Esophagus (tissue), 2 donors: Measurements from ENCODE around the gene CD248. TPM values are rescaled to one million over a fixed set of nuclear protein-coding genes. Genes with fewer than 3 reads are reported as not detected.

Experiments
- H3K27ac ChIP-seq, 2 donors: one replicate each; pipeline ENCODE4 v1.5.1; 2013; ENCODE audit warnings: low read depth in 2 of 2, mild to moderate bottlenecking in 2 of 2, inconsistent platforms in 1 of 2, low read length in 1 of 2, moderate library complexity in 1 of 2
- H3K27me3 ChIP-seq, 2 donors: one replicate each; pipeline ENCODE4 v1.6.1; 2013; ENCODE audit warnings: low read length in 2 of 2, control low read depth in 1 of 2, mild to moderate bottlenecking in 1 of 2; ENCODE audit not compliant: insufficient read depth in 2 of 2, control insufficient read depth in 1 of 2
- H3K36me3 ChIP-seq, 2 donors: one replicate each; pipeline ENCODE4 v1.6.1; 2013; ENCODE audit warnings: low read length in 1 of 2; ENCODE audit not compliant: control insufficient read depth in 2 of 2, insufficient read depth in 2 of 2
- H3K4me1 ChIP-seq, 2 donors: one replicate each; pipeline ENCODE4 v1.6.1; 2013; ENCODE audit warnings: low read length in 1 of 2; ENCODE audit not compliant: control insufficient read depth in 2 of 2, insufficient read depth in 2 of 2
- H3K4me3 ChIP-seq, 2 donors: one replicate each; pipeline ENCODE4 v1.5.1; 2013; ENCODE audit warnings: low read length in 2 of 2, mild to moderate bottlenecking in 2 of 2, low read depth in 1 of 2, moderate library complexity in 1 of 2
- H3K9me3 ChIP-seq, 2 donors: one replicate each; pipeline ENCODE4 v1.6.1; 2013; ENCODE audit warnings: mild to moderate bottlenecking in 2 of 2, low read depth in 1 of 2, low read length in 1 of 2, moderate library complexity in 1 of 2; ENCODE audit not compliant: control insufficient read depth in 2 of 2, insufficient read depth in 1 of 2
- WGBS, 2 donors: extraction: QIAGEN DNeasy Blood & Tissue Kit; methylation state at CpG; one replicate each; pipeline ENCODE4 v1.1.7; 2013; 5-methylcytosine and 5-hydroxymethylcytosine counted together
- polyA plus RNA-seq, 2 donors: library from polyadenylated mRNA; stranded (reverse); fragments of 200-250 nt; gene quantifications; one replicate each; pipeline ENCODE4 v1.2.3, GENCODE V29; 2013
- donor health status: healthy with polysubstance abuse.
- donor health status: Bipolar disorder and iron deficiency.

Gene CD248
- polyA plus RNA-seq, 2 donors = 1.4 to 3.3 TPM

DNA sequence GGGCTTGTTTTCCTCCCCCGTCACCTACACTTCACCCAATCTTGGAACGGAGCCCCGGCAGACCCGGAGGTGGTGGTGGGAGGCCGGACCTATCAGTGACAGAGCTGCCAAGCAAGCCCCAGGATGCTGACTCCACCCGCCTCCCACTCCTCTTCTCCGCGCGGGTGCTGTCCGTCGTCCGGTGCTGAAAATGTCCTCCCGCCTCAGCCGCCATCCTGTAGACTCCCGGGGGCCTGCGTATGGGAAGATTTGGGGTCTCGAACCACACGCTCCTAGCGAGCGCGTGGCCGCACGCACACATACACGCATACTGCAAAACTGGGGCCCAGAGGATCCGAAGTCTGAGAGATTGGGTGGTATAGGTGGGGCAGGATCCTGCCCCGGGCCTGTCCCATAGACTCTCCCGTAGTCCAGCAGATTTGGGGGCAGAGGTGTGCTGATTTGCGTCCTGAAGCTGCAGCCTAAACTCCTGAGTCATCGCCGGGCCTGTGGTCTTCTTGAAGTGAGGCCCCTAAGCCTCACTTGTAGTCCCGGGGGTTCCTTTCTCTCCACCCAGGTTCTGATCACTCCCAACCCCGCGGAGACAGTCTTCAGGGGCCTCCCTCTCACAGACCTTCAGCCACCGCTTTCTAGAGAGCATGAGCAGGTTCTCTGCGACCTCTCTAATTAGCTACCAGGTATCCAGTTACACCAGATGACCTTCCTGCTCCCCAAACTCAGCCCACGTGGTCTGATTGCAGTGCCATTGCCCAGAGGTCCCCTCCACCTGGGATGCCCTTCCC lies 27.1 kb downstream of the CD248 start:
- 11% methylated on average over 36 of the region's 36 CpGs for WGBS, 2 donors
- Histone ChIP-seq H3K36me3 (peaks cover 0 to 7% of the 10 kb centered on the region in 2 donors), H3K27ac (peak overlapping the region; percentile 89 to 93), H3K4me1 (peaks cover 11 to 32% of the 10 kb centered on the region in 2 donors), H3K4me3 (peak overlapping the region; percentile 50 to 52), H3K9me3 (no peaks in the 10 kb centered on the region), H3K27me3 (peaks cover 0 to 9% of the 10 kb centered on the region in 2 donors)

DNA sequence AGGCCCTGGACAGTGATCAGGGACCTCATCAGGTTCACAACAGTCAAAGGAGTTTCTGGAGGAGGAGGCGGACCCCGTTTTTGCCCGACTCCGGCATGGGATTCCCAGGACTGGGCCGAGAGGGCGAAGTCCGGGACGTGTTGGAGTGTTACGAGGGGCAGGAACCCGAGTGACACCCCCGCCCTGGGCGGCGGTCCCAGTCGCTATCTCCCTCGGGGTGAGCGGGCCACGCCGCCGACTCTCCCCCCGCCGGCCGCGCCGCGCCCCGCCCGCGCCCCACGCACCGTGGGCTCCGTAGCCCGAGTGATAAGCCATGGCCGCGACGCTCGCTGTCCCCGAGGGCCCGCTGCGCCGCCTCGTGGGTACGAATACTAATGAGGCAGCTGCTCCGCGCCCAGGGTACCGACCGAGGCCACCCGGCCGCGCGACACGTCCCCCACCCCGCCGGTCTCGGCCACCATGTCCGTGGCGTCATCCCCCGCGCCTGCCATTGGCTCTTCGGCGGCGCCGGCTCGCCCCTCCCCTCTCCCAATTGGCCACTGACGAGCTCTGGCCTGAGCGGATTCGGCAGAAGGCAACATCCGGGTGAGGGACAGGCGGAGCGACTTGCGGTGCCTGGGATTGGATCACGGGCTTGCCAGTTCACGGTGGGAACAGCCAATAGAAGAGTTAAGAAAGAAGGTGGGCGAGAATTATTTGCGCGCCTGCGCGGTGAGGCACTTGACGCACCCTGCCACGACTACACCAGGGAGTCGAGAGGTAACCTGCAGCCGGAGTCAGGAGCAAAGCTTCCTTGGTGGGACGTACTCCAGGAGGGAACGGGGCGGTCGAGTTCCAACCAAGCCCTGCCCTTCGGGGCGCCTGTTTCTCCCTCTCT lies 27.9 kb downstream of the CD248 start, which contains the start of gene YIF1A:
Gene YIF1A (minus strand): TSS at position 473 of the 877 bp plus-strand sequence. CDS start 158 bp downstream, at position 315.
- 0 to 1% methylated on average over 64 to 87 of the region's 87 CpGs for WGBS, 2 donors
- H3K4me3 ChIP-seq = peak within 1 kb of the TSS; percentile 73 to 90

DNA sequence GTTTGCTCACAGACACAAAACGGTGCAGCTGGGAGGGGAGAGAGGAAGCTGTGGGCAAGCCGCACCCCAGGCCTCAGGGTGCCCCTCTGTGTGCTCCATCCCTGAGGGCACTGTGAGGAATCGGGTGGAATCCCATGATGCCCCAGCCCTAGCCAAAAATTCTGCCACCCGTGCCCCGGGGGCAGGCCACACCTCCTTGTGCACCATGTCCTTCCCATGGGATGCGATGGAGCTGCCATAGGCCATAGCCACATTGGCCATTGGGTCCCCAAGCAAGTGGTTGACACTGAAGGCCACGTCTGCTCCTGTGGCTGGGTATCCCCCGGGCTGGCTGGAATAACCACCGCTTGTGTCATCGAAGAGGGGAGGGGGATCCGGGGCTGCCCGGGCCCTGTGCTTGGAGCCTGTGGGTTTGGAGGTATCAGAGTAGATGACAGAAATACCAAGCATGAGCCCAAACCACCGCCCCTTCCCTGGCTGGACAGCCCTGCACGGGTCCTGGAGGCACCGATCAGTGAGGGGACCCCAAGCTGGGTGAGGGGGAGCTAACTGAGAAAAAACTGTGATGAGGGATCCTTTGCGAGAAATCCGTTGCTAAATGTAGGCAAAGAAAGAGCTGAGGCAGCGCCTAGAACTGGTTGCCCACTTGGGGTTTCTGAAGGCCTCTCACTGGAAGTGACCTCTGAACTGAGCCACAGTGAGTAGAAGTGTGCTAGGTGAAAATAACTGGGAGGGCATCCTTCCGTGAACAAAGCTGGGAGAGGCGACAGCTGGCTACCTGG lies 28.8 kb downstream of the CD248 start:
- peaks cover 11 to 32% of the 10 kb centered on the region in 2 donors for H3K4me1 ChIP-seq
- H3K36me3 ChIP-seq = peaks cover 0 to 14% of the 10 kb centered on the region in 2 donors
- 34 to 36% methylated on average over 19 to 20 of the region's 20 CpGs for WGBS, 2 donors
- H3K27ac ChIP-seq = peak overlapping the region; percentile 91 to 96
- H3K4me3 ChIP-seq = peak overlapping the region; percentile 73 to 90
- H3K9me3 ChIP-seq = no peaks in the 10 kb centered on the region
- H3K27me3 ChIP-seq = peaks cover 0 to 9% of the 10 kb centered on the region in 2 donors

More for the DNA sequence above, 27.9 kb downstream of the CD248 start, which contains the start of gene YIF1A:
- Histone ChIP-seq H3K27ac (peak within 1 kb of the TSS; percentile 93 to 96), H3K9me3 (no peaks in the 10 kb centered on the region), H3K36me3 (peaks cover 0 to 14% of the 10 kb centered on the region in 2 donors), H3K27me3 (peaks cover 0 to 9% of the 10 kb centered on the region in 2 donors), H3K4me1 (peaks cover 11 to 32% of the 10 kb centered on the region in 2 donors)

DNA sequence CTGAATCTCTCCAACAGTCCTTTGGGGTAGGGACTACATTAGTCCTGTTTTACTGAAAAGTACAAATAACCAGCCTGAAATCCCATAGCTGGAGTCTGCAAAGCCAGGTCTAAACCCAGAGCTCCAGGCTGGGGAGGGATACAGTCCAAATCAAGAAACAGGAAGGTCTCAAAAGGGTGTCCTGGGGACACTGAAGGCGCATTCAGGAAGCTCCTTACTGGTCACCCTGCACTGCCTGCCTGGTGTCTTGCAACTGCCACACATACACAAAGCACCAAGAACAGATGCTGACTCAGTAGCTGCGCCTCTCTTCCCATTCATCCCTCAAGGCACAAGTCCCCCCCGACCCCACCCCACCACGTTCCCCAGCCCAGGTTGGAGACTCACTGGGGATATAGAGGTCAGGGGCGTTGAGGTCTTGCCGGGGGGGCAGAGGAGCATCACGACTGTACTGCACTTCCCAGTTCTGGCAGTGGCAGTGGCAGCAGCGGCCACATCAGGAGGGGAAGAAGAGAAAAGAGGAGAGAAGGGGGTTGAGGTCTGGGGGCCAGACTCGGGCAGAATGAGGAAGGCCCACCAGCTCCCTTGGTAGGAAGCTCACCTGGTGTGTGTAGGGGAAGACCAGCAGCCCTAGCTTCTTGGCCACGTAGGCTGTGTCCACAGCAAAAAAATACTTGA lies 29.5 kb downstream of the CD248 start:
- 74% methylated on average over 10 of the region's 10 CpGs for WGBS, 2 donors
- Histone ChIP-seq H3K27ac (no peak overlapping the region), H3K27me3 (peaks cover 0 to 6% of the 10 kb centered on the region in 2 donors), H3K9me3 (no peaks in the 10 kb centered on the region), H3K36me3 (peaks cover 0 to 14% of the 10 kb centered on the region in 2 donors), H3K4me3 (no peak overlapping the region), H3K4me1 (peaks cover 11 to 29% of the 10 kb centered on the region in 2 donors)

DNA sequence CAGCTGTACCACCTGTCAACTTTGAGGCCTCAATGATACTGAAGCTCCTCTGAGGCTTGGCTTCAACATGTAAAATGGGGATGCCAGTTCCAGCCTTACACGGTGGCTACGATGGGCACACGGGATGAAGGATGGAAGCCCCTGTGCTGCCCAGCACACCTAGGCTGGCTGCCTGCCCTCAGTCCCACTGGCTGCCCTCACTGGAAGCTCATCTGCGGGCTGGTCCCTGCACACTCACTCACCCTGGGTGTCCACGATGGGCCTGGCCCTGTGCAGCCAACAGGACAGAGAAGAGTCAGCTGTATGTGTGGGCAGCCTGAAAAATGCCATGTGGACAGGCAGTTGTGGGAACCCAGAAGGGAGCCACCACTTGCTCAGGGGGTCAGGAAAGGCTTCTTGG lies 30.1 kb downstream of the CD248 start:
- H3K36me3 ChIP-seq = peaks cover 0 to 14% of the 10 kb centered on the region in 2 donors
- no peaks in the 10 kb centered on the region for H3K9me3 ChIP-seq
- no peaks in the 10 kb centered on the region for H3K27me3 ChIP-seq
- peaks cover 11 to 26% of the 10 kb centered on the region in 2 donors for H3K4me1 ChIP-seq
- H3K27ac ChIP-seq = no peak overlapping the region
- no peak overlapping the region for H3K4me3 ChIP-seq
- WGBS, 2 donors = 76 to 79% methylated on average over 5 of the region's 5 CpGs

DNA sequence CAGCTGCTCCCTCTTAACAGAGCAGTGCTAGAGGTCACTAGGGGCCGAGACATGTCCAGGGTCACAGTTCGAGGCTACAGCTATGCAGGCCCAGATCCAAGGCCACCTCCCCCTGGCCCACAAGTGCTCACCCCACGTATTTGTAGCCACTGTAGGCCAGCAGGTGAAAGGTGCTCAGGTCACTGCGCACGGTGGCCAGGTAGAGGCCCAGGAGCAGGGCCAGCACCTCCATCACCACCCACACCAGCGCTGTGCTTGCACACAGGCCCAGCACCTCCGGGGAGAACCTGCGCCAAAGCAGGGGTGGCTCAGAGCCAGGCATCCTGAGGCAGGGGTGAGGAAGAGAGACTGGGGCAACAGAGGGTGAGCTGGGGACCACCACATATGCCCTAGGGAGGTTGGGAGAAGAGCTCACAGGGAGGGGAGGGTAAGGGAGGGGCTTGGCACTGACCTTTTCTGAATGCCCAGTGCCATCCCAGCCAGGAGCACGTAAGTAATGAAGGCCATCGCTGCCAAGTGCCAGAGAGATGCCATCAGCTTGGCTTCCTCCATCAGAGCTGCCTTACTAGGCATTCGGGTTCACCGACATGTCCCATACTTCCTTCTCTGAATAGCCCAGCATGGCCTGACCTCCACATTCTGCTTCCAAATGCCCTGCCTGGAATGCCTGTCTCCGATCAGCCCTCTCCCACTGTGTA lies 31.4 kb downstream of the CD248 start:
- Histone ChIP-seq H3K4me3 (no peak overlapping the region), H3K27me3 (no peaks in the 10 kb centered on the region), H3K4me1 (peaks cover 11 to 23% of the 10 kb centered on the region in 2 donors), H3K36me3 (peaks cover 0 to 14% of the 10 kb centered on the region in 2 donors), H3K9me3 (no peaks in the 10 kb centered on the region), H3K27ac (no peak overlapping the region)
- 84 to 89% methylated on average over 13 of the region's 13 CpGs for WGBS, 2 donors

DNA sequence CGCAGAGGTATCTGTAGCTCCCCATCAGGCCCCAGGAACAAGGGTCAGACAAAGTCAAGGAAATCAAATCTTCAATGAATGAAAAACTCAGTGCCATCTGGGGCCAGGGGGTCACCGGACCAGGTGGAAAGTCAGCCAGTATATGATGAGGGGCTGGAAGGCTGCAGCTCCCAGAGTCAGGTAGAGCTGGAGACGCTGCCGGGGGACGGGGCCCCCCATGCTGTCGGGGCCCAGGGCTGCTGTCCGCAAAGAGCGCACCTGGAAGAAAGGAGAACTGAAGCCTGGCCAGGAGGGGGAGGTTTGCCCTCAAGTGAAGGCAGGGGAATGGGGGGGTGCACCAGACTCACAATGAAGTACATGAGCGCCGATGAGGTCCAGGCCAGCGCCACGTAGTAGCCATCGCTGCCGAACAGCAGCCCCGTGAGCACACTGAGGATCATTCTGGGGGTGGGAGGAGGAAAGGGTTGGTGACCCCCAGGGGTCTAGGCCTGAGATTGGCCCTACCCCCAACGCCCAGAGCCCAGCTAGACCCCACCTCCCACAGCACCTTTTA lies 32.2 kb downstream of the CD248 start:
- Histone ChIP-seq H3K36me3 (peaks cover 0 to 14% of the 10 kb centered on the region in 2 donors), H3K27me3 (no peaks in the 10 kb centered on the region), H3K9me3 (no peaks in the 10 kb centered on the region), H3K4me1 (peaks cover 7 to 16% of the 10 kb centered on the region in 2 donors), H3K4me3 (no peak overlapping the region), H3K27ac (no peak overlapping the region)
- WGBS, 2 donors = 94 to 95% methylated on average over 16 of the region's 16 CpGs

DNA sequence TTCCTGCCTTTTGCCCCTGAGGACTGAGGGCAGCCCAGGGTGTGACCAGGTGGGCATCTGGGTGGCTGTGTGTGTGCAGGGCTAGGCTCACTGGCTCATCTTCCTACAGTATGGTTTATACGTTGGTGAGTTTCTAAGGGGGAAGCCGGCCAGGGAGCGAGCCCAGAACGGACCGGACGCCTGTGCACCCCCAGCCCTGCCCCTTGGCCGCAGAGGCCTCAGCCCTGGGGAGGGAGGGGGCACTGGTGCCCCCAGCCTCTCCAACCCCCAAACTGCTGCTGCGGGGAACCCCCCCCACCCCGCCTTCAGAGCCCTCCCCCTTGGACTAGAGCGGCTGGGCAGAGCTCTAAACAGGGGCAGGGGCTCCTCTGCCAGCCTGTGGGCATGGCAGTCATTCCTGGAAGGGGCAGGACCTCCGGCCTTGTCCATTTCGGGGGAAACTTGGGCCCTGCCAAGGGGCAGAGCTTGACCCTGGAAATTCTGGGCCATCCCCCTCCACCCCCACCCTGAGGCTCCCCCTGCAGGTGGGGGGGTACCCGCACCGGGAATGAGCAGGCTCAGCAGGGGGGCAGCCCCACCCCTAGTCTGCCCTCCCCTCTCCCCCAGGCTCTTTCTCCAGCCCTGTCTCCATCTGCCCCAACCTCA lies 33.3 kb downstream of the CD248 start:
- no peak overlapping the region for H3K27ac ChIP-seq
- no peaks in the 10 kb centered on the region for H3K9me3 ChIP-seq
- H3K4me1 ChIP-seq = peaks cover 6 to 15% of the 10 kb centered on the region in 2 donors
- 77 to 83% methylated on average over 13 to 14 of the region's 14 CpGs for WGBS, 2 donors
- H3K4me3 ChIP-seq = no peak overlapping the region
- no peaks in the 10 kb centered on the region for H3K27me3 ChIP-seq
- H3K36me3 ChIP-seq = peaks cover 0 to 14% of the 10 kb centered on the region in 2 donors
